Upper lobe of left lung (tissue), 4 donors: ENCODE measurements around the gene HUNK.

Source experiments
- POLR2A ChIP-seq, 4 donors: fragments of 450-650 bp; IDR thresholded peaks; one replicate each; pipeline ENCODE4 v1.5.1; 2016 to 2017; ENCODE audit warnings: antibody characterized with exemption in 4 of 4, mild to moderate bottlenecking in 2 of 4
- POLR2AphosphoS5 ChIP-seq, 2 donors: sonication (generic); formaldehyde crosslinking; IDR thresholded peaks; one replicate each; pipeline ENCODE4 v1.5.1; 2017; ENCODE audit warnings: antibody characterized with exemption in 2 of 2
- TF ChIP-seq, protein P1 (sequence below), 6 experiments: fragments of 450-650 bp in 4 of 6; fragments of 200-600 bp in 2 of 6; sonication (generic) in 2 of 6; IDR thresholded peaks; one replicate each; pipeline ENCODE4 v1.5.1; 2016 to 2019; ENCODE audit warnings: antibody characterized with exemption in 6 of 6

GRCh38 chr21:31924548-31924947, 51.7 kb downstream of the HUNK start:
- TF ChIP-seq POLR2AphosphoS5 (IDR thresholded peaks at IDR 0.05) (no peak), POLR2A (IDR thresholded peaks at IDR 0.05) (no peak)
- TF ChIP-seq, protein P1, sequence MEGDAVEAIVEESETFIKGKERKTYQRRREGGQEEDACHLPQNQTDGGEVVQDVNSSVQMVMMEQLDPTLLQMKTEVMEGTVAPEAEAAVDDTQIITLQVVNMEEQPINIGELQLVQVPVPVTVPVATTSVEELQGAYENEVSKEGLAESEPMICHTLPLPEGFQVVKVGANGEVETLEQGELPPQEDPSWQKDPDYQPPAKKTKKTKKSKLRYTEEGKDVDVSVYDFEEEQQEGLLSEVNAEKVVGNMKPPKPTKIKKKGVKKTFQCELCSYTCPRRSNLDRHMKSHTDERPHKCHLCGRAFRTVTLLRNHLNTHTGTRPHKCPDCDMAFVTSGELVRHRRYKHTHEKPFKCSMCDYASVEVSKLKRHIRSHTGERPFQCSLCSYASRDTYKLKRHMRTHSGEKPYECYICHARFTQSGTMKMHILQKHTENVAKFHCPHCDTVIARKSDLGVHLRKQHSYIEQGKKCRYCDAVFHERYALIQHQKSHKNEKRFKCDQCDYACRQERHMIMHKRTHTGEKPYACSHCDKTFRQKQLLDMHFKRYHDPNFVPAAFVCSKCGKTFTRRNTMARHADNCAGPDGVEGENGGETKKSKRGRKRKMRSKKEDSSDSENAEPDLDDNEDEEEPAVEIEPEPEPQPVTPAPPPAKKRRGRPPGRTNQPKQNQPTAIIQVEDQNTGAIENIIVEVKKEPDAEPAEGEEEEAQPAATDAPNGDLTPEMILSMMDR (IDR thresholded peaks at IDR 0.05) = no peak
